Caco-2 (cell line): ENCODE data around the gene TMEM88. TPM values are rescaled to one million over a fixed set of nuclear protein-coding genes. Genes with fewer than 3 reads are reported as not detected.
"Not testable (repeated sequence)": the region's sequence is repeated elsewhere in the genome, so short reads cannot be mapped to it uniquely, and the experiment has no call there.

ENCODE experiments used
- BruUV-seq: library from RNA; stranded (reverse); fragments of 400-500 nt; replicated peaks from 2 replicates; lab custom pipeline; 2021; lab: Mats Ljungman, UMichigan
- CTCF ChIA-PET: fragments of 300-600 bp; sonication (Branson Sonifier 250); formaldehyde crosslinking; loops from one replicate; lab custom pipeline; 2022; ENCODE audit warnings: antibody characterized with exemption; lab: Charles Lee
- POLR2A ChIA-PET: fragments of 300-600 bp; sonication (Branson Sonifier 250); formaldehyde crosslinking; loops from one replicate; lab custom pipeline; 2022; ENCODE audit warnings: antibody characterized with exemption; lab: Charles Lee
- DNase-seq, 2 experiments: peaks; one replicate each; pipeline versions ENCODE4 v3.0.0 to v3.0.0-alpha.2; 2020 to 2022
- H3K27me3 ChIP-seq: replicated peaks from 2 replicates; pipeline ENCODE4 v1.6.0; 2011; ENCODE audit warnings: low read length; ENCODE audit not compliant: control insufficient read depth, insufficient read depth
- H3K36me3 ChIP-seq: 2 replicates; pipeline ENCODE4 v1.5.1; 2011; ENCODE audit warnings: low read length; ENCODE audit not compliant: control insufficient read depth, insufficient read depth
- H3K4me1 ChIP-seq: fragments of 250-450 bp; sonication (Bioruptor Pico); 2 replicates; pipeline ENCODE4 v1.5.1; 2020; ENCODE audit warnings: mild to moderate bottlenecking
- H3K4me3 ChIP-seq: 2 replicates; pipeline ENCODE4 v1.5.1; 2011; ENCODE audit warnings: low read depth, mild to moderate bottlenecking, control low read depth, low read length
- H3K9me3 ChIP-seq: fragments of 250-450 bp; sonication (Bioruptor Pico); 2 replicates; pipeline ENCODE4 v1.5.1; 2020; ENCODE audit warnings: mild to moderate bottlenecking, moderate library complexity
- H3K27ac Mint-ChIP-seq: one replicate; pipeline ENCODE4 v1.8.0; 2022; ENCODE audit warnings: mixed read lengths; ENCODE audit not compliant: unreplicated experiment
- H3K27me3 Mint-ChIP-seq: one replicate; pipeline ENCODE4 v1.8.0; 2022; ENCODE audit warnings: mixed read lengths; ENCODE audit not compliant: insufficient read depth, unreplicated experiment
- H3K36me3 Mint-ChIP-seq: one replicate; pipeline ENCODE4 v1.8.0; 2022; ENCODE audit warnings: mild to moderate bottlenecking, mixed read lengths; ENCODE audit not compliant: insufficient read depth, unreplicated experiment
- H3K4me1 Mint-ChIP-seq: one replicate; pipeline ENCODE4 v1.8.0; 2022; ENCODE audit warnings: low read depth, mixed read lengths; ENCODE audit not compliant: unreplicated experiment
- H3K4me3 Mint-ChIP-seq: one replicate; pipeline ENCODE4 v1.8.0; 2022; ENCODE audit warnings: mild to moderate bottlenecking, moderate library complexity, mixed read lengths; ENCODE audit not compliant: unreplicated experiment
- H3K9me3 Mint-ChIP-seq: one replicate; pipeline ENCODE4 v1.8.0; 2022; ENCODE audit warnings: mixed read lengths; ENCODE audit not compliant: unreplicated experiment
- CTCF ChIP-seq, 2 experiments: fragments of 200-600 bp in 1 of 2; IDR thresholded peaks; 1 replicate in 1 of 2; 2 replicates in 1 of 2; pipeline versions ENCODE4 v1.5.1 to v1.8.0; 2011 to 2022; ENCODE audit warnings: antibody characterized with exemption in 1 of 2, control low read depth in 1 of 2, inconsistent platforms in 1 of 2, low read depth in 1 of 2, low read length in 1 of 2, mild to moderate bottlenecking in 1 of 2, moderate library complexity in 1 of 2; ENCODE audit not compliant: insufficient read depth in 1 of 2, severe bottlenecking in 1 of 2, unreplicated experiment in 1 of 2
- intact Hi-C: fragments of 100-400 bp; cut with micrococcal nuclease; formaldehyde crosslinking; loops from one replicate; pipeline ENCODE4 v1.10.0; 2022; ENCODE audit not compliant: unreplicated experiment
- total RNA-seq: library from RNA; stranded (reverse); gene quantifications from 2 replicates; pipeline ENCODE4 v1.2.3, GENCODE V29; 2022

The TMEM88 gene
- total RNA-seq, 1 experiment from 2014 or later: 2.5 TPM

GRCh38 chr17:7858522-7858810 is 3.6 kb downstream of the TMEM88 start:
- intact Hi-C loops: no loop called here
- H3K4me1 Mint-ChIP-seq: peaks cover 14% of the 10 kb centered on the region
- no peaks in the 10 kb centered on the region for H3K9me3 Mint-ChIP-seq
- peaks cover 2% of the 10 kb centered on the region; the same call in 1 of the 2 replicates for H3K4me1 ChIP-seq
- H3K4me3 ChIP-seq: peak overlapping the region; percentile 49
- POLR2A ChIA-PET: no interaction called here
- peak in 1 of 2 experiments; percentile 23 for TF ChIP-seq CTCF (IDR thresholded peaks at IDR 0.05; ENCODE audit: insufficient read depth in 1 of 2, low read depth in 1 of 2, low read length in 1 of 2, severe bottlenecking in 1 of 2, unreplicated experiment in 1 of 2)
- CTCF ChIA-PET: no interaction called here
- H3K4me3 Mint-ChIP-seq: no peak overlapping the region
- H3K36me3 Mint-ChIP-seq: peaks cover 24% of the 10 kb centered on the region
- no peaks in the 10 kb centered on the region for H3K9me3 ChIP-seq
- BruUV-seq: TSS peak; percentile 10
- no peaks in the 10 kb centered on the region for H3K27me3 ChIP-seq
- no peaks in the 10 kb centered on the region for H3K27me3 Mint-ChIP-seq
- no peaks in the 10 kb centered on the region for H3K36me3 ChIP-seq
- H3K27ac Mint-ChIP-seq: no peak overlapping the region
- DNase-seq: peak; percentile 52 to 59

GRCh38 chr17:7859028-7859427 is 4.2 kb downstream of the TMEM88 start:
- H3K27me3 Mint-ChIP-seq: no peaks in the 10 kb centered on the region
- H3K27me3 ChIP-seq: no peaks in the 10 kb centered on the region
- no peak overlapping the region for H3K4me3 Mint-ChIP-seq
- H3K36me3 Mint-ChIP-seq: peaks cover 20% of the 10 kb centered on the region
- peaks cover 8% of the 10 kb centered on the region; the same call in 1 of the 2 replicates for H3K4me1 ChIP-seq
- ChIA-PET POLR2A (no interaction called here), CTCF (no interaction called here)
- no peak overlapping the region for H3K27ac Mint-ChIP-seq
- H3K4me3 ChIP-seq: no peak overlapping the region
- no peaks in the 10 kb centered on the region for H3K9me3 Mint-ChIP-seq
- H3K36me3 ChIP-seq: no peaks in the 10 kb centered on the region
- no peaks in the 10 kb centered on the region for H3K9me3 ChIP-seq
- TF ChIP-seq CTCF (IDR thresholded peaks at IDR 0.05; ENCODE audit: insufficient read depth in 1 of 2, low read depth in 1 of 2, low read length in 1 of 2, severe bottlenecking in 1 of 2, unreplicated experiment in 1 of 2): no peak
- H3K4me1 Mint-ChIP-seq: peaks cover 14% of the 10 kb centered on the region
- BruUV-seq: no TSS peak
- intact Hi-C loops: no loop called here
- no peak for DNase-seq

GRCh38 chr17:7862692-7863437 is 8.0 kb downstream of the TMEM88 start:
- peaks cover 13% of the 10 kb centered on the region for H3K36me3 Mint-ChIP-seq
- Histone ChIP-seq H3K4me3 (no peak overlapping the region), H3K36me3 (no peaks in the 10 kb centered on the region), H3K27me3 (no peaks in the 10 kb centered on the region), H3K4me1 (peaks cover 9% of the 10 kb centered on the region; the same call in 1 of the 2 replicates), H3K9me3 (no peaks in the 10 kb centered on the region)
- no peaks in the 10 kb centered on the region for H3K9me3 Mint-ChIP-seq
- H3K27ac Mint-ChIP-seq: peak overlapping the region; percentile 10
- peak in 1 of 2 experiments; percentile 57 for DNase-seq
- intact Hi-C loops: loop anchor here (1.0 to 2.0 kb wide), 3 partner anchors 26 to 194 kb away; partner anchors contain the start of gene CHD3
- H3K4me3 Mint-ChIP-seq: peak overlapping the region; percentile 54
- POLR2A ChIA-PET: interaction anchor here (0.7 kb wide), 1 partner anchor 35 kb away, joined by 11 read pairs; no protein-coding TSS in a partner anchor
- peak; percentile 46 to 67 for TF ChIP-seq CTCF (IDR thresholded peaks at IDR 0.05; ENCODE audit: insufficient read depth in 1 of 2, low read depth in 1 of 2, low read length in 1 of 2, severe bottlenecking in 1 of 2, unreplicated experiment in 1 of 2)
- BruUV-seq: no TSS peak
- H3K4me1 Mint-ChIP-seq: peaks cover 15% of the 10 kb centered on the region
- CTCF ChIA-PET: interaction anchor here (0.7 to 1.1 kb wide), 7 partner anchors 35 to 178 kb away, joined by 3 to 8 read pairs (median 3); no protein-coding TSS in a partner anchor
- no peaks in the 10 kb centered on the region for H3K27me3 Mint-ChIP-seq

GRCh38 chr17:7864384-7864783 is 9.5 kb downstream of the TMEM88 start:
- DNase-seq, H3K27ac Mint-ChIP-seq, H3K4me3 ChIP-seq, H3K4me3 Mint-ChIP-seq, H3K4me1 ChIP-seq, H3K27me3 ChIP-seq, intact Hi-C loops, H3K9me3 Mint-ChIP-seq, CTCF ChIA-PET, H3K36me3 ChIP-seq, H3K9me3 ChIP-seq, POLR2A ChIA-PET, BruUV-seq, H3K27me3 Mint-ChIP-seq: not testable (repeated sequence)
- peaks cover 19% of the 10 kb centered on the region for H3K4me1 Mint-ChIP-seq
- H3K36me3 Mint-ChIP-seq: peaks cover 14% of the 10 kb centered on the region
